Mammary epithelial cell (primary cell): ENCODE data around the gene ERBB4.

ENCODE experiments used
- CTCF ChIP-seq, 2 donors: IDR thresholded peaks in 1 of 2; conservative IDR thresholded peaks in 1 of 2; 2 replicates each; pipeline ENCODE4 v1.5.1; 2011 to 2012; ENCODE audit warnings: inconsistent platforms in 2 of 2, low read length in 2 of 2, mild to moderate bottlenecking in 2 of 2, control low read depth in 1 of 2, low read depth in 1 of 2; ENCODE audit not compliant: insufficient read depth in 1 of 2; ENCODE audit errors: extremely low read depth in 1 of 2
- EZH2 ChIP-seq: IDR thresholded peaks from 2 replicates; pipeline ENCODE4 v1.6.1; 2012; ENCODE audit warnings: low read length, inconsistent platforms, borderline replicate concordance

- TF ChIP-seq CTCF (conservative IDR thresholded peaks at IDR 0.05 in 1 of 2, IDR thresholded peaks at IDR 0.05 in 1 of 2; ENCODE audit: extremely low read depth in 1 of 2, insufficient read depth in 1 of 2, low read depth in 1 of 2, low read length in 2 of 2) (no peak), EZH2 (no peak)
Observed at GRCh38 chr2:211329882-211330281, 1208.7 kb downstream of the ERBB4 start.
